Skin epidermis (tissue), 12 donors: Measurements from ENCODE around the gene CKLF.
A peak's percentile ranks its signal among the peaks of the same experiment; 100 is the strongest.
"Not testable (repeated sequence)": the region's sequence is repeated elsewhere in the genome, so short reads cannot be mapped to it uniquely, and the experiment has no call there.

Source experiments
- H3K27ac ChIP-seq, 21 experiments: fragments of 200-600 bp; sonication (generic) in 11 of 21; one replicate each; pipeline ENCODE4 v1.5.0; 2020; ENCODE audit warnings: mild to moderate bottlenecking in 3 of 21, inconsistent platforms in 2 of 21, moderate library complexity in 2 of 21
- H3K4me3 ChIP-seq, 7 experiments: fragments of 200-600 bp; sonication (generic) in 2 of 7; one replicate each; pipeline ENCODE4 v1.5.0; 2020; ENCODE audit warnings: inconsistent platforms in 2 of 7, mild to moderate bottlenecking in 2 of 7, moderate library complexity in 1 of 7

Gene CKLF

DNA sequence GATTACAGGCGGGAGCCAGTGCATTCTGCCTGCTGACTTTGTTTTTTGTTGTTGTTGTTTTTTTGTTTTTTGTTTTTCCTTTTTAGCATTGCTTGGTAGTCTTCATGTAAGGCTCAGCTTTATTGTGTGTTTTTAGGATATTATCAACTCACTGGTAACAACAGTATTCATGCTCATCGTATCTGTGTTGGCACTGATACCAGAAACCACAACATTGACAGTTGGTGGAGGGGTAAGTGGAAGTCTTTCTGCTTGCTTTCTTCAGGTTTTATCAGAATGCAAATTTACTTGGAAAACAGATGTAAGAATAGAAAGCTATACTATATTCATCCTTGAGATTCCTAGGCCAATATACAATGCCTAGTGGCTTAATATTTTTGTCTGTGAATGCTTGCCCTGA is 10.6 kb downstream of the CKLF start:
- Histone ChIP-seq H3K27ac (peak overlapping the region in 2 of 21 experiments; percentile 26), H3K4me3 (no peak overlapping the region)

DNA sequence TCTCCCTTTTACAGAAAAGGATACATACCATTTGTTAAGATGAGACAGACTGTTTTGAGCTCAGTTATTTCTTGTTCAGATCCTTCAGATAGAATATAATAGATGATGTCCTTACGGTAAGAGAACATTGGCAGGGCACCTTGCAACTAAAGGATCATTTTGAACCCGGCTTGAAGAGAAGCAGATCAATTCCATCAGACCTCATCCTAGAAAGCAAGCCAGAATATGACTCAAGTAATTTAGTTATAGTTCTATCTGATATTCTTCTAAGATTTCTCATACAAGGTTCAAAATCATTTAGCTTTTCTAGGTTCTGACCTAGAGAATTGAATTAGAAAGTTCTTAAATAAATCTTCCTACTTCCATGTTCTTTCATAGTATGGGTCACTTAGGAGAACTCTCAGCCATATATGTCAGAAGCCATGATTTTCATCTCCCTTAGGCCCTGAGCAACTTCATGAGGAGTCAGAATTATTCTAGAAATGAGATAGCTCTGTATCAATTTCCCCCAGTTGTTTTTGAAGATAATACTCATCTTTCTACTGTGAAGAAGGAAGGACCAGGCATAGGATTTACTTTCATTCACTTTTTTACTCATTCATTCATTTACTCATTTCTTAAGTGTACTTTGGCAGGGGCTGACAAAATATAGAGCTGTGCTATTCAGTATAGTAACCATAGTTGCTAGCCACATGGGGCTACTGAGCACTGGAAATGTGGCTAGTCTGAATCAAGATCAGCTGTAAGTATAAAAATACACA is 11.4 kb downstream of the CKLF start:
- Histone ChIP-seq H3K4me3 (no peak overlapping the region), H3K27ac (no peak overlapping the region)

DNA sequence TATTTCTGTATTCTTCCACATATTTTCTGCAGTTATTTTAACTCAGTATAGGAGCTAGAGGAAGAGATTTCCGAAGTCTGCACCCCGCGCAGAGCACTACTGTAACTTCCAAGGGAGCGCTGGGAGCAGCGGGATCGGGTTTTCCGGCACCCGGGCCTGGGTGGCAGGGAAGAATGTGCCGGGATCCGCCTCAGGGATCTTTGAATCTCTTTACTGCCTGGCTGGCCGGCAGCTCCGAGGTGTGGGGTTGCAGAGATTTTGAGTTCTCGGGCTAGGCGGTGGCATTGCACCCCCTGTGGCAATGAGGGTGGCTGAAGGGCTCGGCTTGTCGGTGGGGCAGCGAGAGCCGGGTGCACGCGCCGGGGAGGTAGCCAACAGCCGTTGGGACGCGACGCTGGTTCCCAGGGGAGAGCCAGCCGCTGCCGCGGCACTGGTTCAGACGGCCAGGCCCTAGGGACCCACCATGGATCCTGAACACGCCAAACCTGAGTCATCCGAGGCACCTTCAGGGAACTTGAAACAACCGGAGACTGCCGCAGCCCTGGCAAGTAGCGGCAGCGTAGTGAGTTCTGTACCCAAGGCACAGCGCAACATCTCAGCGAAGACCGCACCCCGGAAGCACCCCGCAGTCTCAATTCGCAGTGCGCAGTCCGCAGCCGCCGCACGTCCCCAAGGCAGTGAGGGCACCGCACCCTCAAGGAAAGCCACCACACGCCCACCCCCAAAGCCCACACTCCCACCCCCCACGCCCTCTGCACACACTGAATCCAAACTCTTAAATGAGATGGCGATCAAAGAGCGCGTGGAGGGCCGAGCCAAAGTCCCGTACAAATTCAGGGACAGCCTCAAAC is 13.9 kb downstream of the CKLF start, which contains the start of gene CMTM1:
Gene CMTM1 (plus strand): TSS at position 389 of the 851 bp plus-strand sequence. CDS start 75 bp downstream, at position 464.
- Histone ChIP-seq H3K4me3 (no peak within 1 kb of the TSS), H3K27ac (no peak within 1 kb of the TSS)

DNA sequence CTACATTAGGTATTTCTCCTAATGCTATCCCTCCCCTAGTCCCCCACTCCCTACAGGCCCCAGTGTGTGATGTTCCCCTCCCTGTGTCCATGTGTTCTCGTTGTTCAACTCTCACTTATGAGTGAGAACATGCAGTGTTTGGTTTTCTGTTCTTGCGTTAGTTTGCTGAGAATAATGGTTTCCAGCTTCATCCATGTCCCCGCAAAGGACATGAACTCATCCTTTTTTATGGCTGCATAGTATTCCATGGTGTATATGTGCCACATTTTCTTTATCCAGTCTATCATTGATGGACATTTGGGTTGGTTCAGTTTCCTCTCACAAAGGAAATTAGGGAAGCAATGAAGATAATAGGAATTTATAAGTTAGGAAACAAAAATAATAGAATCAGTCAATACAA is 14.9 kb downstream of the CKLF start:
- not testable (repeated sequence) for H3K4me3 ChIP-seq, H3K27ac ChIP-seq

DNA sequence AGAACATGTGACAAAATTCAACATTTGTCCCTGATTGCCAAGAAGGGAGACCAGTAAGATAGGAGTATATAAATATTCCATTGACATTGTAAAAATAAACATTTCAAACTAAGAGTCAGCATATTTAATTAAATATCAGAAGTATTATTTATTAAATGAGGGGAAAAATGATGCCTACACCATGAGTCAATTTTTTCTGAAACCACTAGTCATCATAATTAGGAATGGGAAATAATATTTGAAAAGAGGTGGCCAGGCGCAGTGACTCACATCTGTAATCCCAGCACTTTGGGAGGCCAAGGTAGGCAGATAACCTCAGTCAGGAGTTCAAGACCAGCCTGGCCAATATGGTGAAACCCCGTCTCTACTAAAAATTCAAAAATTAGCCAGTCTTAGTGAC is 16.0 kb downstream of the CKLF start:
- H3K4me3 ChIP-seq, result no peak overlapping the region

DNA sequence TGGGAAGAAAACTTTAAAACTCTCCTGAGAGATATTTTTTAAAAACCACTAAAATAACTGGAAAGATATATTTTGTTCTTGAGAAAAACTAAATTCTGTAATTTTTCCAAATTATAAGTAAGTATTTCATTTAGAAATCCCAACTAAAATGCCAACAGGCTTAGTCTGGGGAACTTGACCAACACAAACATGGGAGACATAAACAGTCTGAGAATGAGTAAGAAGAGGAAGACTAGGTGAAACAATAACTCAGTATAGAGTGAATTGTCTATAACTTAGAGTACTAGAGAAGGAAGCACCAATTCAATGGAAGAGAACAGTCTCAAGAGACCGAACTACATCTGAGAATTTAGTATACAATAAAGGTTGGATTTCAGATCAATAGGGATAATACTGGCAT is 16.8 kb downstream of the CKLF start:
- no peak overlapping the region for H3K4me3 ChIP-seq
- no peak overlapping the region for H3K27ac ChIP-seq

More for the DNA sequence above, 16.0 kb downstream of the CKLF start:
- H3K27ac ChIP-seq, result no peak overlapping the region

DNA sequence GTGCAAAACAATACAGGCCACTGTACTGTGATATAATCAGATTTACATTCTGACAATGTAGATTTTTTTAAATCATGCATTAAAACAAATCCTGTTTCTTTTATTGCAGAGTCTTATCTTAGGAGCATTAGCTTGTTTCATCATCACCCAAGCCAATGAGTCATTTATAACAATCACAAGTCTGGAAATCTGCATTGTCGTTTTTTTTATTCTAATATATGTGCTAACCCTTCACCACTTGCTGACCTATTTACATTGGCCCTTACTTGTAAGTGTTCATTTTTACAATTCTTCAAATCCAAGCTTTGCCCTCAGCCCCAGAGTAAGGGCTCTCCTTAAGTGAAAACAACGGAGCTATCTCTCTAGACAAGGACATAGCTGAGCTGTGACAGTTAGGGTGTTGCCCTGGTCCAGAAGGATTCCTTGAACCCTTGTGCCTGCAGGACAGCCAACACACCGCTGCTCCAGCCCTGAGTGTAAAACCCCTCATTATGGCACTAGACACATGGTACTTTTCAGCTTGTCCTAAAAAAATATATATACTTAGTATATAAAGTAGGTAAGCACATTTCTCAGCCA is 17.5 kb downstream of the CKLF start:
- no peak overlapping the region for H3K4me3 ChIP-seq

DNA sequence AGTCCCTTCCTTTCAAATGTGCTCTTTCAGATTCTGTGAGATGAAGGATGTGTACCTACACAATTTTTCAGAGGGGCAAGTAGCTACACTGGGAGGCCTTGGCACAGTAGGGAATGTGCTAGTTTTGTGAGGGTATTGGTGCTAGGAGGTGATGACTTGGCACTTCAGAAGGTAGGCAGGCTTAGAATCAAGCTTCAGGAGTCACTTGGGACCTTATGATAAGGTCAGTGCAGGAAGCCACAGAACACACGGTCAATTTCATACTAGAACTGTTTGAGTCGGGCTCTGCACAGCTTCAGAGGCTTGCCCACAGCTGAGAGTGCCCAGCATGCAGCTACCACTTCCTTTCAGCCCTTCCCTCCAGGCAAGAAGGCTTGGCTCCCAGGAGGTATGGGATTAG is 20.0 kb downstream of the CKLF start:
- H3K27ac ChIP-seq, result no peak overlapping the region
- no peak overlapping the region for H3K4me3 ChIP-seq

More for the DNA sequence above, 17.5 kb downstream of the CKLF start:
- no peak overlapping the region for H3K27ac ChIP-seq

DNA sequence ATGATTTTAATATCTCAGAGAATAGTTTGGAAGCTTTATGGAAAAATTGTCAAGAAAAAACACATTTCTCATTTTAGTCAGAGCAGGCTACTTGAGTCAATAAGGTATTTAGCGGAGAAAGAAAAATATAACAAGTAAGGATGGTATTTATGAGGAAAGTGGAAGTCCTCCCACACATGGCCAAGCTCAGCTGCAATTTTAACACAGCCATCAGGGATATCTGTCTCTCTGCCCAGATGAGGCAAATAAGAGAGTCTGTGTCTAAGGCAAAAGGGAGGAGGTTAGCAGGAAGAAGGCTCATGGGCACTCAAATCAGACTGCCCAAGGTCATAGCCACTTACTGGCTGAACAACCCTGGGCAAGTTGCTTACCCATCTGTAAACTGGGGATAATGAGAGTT is 21.7 kb downstream of the CKLF start:
- H3K4me3 ChIP-seq, result no peak overlapping the region
- H3K27ac ChIP-seq, result no peak overlapping the region

DNA sequence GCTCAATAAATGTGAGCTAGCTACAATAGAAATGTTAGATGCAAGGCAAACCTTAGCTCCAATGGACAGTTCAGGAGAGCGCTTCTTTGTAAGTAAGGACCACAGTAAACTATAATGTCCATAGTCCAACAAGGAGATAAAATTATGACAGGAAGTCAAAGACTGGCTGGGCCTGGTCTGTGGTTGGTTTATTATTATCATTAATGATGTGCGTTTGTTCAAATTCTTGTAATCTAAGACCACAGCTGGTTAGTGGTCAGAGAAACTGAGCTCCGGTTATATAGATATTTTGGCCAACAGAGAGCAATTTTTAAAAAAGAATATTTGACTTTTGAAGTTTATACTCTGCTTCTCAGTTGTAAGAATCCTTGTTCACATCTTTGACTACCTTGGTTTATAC is 22.2 kb downstream of the CKLF start:
- Histone ChIP-seq H3K4me3 (no peak overlapping the region), H3K27ac (no peak overlapping the region)

DNA sequence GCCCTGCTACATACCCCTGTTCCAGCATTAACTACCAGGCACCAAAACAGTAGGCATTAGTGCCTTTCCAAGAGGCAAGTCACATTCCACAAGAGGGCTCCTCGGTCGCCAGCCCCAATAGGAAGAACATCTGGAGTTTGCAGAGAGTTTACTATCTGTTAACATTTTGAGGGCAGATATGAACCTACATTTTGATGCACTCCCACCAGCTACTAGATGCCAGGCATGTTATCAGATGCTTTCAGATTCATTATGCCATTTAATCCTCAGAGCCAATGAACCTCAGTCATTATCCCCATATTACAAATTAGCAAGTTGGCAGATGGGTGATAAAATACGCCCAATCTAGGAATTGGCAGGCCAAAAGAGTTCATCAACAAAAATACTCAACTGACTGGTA is 22.7 kb downstream of the CKLF start:
- Histone ChIP-seq H3K4me3 (no peak overlapping the region), H3K27ac (no peak overlapping the region)

DNA sequence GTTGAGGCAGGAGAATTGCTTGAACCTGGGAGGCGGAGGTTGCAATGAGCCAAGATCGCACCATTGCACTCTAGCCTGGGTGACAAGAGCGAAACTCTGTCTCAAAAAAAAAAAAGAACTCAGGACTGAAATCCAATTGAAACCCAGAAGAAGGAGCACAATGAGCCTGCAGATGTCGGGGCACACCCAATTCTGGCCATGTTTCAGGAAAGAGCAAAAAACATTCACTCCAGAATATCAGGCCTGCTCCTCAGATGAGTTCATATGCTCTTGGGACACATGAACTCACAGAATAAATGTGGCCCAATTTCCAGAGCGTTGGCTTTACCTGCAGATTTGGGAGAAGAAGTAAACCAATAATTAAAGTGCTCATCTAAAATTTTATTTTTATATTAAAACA is 23.9 kb downstream of the CKLF start:
- Histone ChIP-seq H3K27ac (no peak overlapping the region), H3K4me3 (no peak overlapping the region)

DNA sequence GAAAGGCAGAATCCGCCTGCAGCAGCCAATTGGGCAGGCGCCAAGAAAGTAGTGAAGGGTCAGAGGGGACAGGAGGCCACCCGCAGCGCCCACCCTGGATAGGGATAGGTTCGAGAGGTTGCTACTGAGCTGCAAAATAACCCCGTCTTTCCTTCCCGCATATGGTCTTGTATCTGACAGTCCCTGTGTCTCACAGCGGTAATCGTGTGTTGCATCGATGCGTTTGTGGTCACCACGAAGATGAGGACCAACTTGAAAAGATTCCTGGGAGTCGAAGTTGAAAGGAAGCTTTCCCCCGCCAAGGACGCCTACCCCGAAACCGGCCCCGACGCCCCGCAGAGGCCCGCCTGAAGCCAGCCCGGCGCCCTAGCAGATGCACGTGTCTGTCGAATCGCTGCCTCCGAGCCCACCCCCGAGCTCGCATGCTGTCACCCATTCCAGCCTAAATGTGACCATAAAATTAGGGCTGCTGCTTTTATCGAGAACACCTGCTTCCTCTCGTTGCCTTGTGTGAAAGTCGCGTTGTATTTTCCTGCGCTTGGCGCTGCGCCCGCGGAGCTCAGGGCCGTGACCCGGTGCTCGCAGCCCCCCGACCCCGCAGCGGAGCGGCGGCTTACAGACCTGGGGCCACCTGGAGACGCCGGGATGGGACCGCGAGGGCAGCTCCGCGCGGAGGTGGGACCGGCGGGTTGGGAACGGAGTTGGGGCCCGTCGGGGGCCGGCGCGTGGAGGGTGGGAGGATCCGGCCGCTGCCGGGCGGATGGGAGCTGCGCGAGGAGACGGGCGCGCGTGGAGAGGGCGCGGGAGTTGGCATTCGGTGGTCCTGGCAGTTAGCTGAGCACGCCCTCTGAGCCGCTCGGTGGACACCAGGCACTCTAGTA is 26.5 kb downstream of the CKLF start, which contains the start of gene CMTM2:
Gene CMTM2 (plus strand): TSS at position 813 of the 881 bp plus-strand sequence. CDS start 145 bp downstream, outside the sequence.
- Histone ChIP-seq H3K4me3 (peak within 1 kb of the TSS in 4 of 7 experiments; percentile 7 to 37 (median 24)), H3K27ac (peak within 1 kb of the TSS in 1 of 21 experiments; percentile 13)

DNA sequence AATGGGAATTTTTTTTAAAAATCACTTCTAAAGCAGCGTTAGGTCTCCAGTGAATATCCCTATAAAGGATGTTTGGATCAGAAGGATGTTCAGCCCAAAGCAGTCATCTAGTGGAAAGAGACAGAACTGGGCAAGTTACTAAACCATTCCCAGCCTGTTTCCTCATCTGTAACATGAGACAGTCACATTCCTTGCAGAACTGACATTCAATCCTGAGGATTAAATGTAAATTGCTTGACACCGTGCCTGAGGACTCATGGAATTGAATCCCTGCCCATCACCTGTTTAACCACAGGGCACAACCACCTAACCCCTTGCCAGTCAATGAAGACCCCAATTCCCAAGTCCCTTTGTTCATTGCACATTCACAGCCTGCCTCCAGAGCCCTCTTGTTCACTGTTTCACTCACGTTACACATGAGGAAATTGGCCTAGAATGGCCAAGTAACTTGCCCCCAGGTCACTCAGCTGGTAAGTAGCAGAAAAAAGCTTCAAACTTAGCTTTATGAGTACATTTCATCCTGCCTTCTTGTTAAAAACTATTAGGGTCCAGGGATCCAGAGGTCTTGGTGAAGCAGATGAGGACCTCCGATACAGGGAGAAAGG is 28.3 kb downstream of the CKLF start:
- H3K4me3 ChIP-seq, result no peak overlapping the region
- H3K27ac ChIP-seq, result no peak overlapping the region

DNA sequence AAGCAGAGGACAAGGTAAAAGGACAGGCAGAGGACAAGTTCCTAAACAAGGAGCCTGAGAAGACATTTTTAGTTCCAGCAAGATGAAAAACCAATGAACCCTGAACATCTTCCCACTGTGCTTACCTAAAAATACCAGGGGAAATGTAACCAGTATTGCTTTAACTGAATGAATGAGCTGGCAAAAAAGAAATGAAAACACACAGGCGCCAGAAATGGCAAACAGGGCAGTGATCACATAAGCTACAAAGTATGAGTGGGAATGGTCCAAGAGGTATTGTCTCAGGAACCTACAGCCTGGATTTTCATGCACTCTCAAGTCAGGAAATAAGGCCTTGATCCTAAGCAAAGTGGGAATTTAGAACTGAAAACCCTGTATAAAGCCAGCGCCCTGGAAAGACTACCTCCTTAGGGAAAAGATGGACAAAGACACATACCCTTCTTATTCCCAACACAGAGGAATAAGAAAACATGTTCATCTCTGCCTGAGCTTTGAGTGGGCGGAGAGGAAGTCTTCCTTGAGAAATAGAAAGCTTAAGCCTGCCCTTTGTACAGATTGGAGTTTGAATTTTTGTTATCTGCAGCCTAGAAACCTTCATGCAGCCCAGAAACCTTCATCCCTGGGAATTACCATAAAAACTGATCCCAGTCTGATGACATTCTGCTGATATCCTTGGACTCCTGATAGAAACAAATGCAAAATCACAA is 29.0 kb downstream of the CKLF start:
- Histone ChIP-seq H3K27ac (no peak overlapping the region), H3K4me3 (no peak overlapping the region)

DNA sequence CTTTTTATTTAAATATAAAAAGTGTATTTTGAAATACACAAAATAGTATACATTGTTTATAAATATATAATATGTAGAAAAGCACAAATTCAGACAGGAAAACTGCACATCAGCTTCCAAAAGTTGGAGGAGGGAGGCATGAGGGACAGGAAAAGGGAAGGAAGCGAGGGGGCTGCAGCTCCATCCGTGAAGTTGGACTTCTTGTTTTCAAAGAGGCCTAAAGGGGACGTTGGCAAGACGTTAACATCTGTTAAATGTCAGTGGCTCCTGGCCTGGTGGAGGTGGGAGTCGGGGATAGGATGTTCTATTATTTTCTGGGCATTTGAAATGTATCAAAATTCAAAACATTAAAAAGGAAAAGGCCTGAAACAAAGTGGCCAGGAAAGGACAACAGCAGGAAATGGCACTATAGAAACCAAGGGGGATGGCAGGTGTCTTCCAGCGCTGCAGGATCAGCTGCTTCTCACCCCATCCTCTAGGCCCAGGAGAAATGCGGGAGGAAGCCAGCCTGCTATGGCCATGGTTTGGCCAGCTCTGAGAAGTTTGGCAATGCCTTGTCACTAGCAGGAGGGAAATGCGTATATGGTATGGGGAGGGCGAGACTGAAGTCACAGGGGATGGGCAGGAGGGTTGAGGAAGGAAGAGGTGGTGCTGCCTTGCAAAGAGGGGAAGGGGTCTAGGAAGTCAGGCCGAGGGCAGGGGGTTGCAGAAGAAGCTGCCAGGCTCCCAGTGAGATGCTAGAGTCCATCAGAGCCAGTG is 33.3 kb downstream of the CKLF start:
- Histone ChIP-seq H3K4me3 (no peak overlapping the region), H3K27ac (peak overlapping the region in 2 of 21 experiments; percentile 23 to 30)

DNA sequence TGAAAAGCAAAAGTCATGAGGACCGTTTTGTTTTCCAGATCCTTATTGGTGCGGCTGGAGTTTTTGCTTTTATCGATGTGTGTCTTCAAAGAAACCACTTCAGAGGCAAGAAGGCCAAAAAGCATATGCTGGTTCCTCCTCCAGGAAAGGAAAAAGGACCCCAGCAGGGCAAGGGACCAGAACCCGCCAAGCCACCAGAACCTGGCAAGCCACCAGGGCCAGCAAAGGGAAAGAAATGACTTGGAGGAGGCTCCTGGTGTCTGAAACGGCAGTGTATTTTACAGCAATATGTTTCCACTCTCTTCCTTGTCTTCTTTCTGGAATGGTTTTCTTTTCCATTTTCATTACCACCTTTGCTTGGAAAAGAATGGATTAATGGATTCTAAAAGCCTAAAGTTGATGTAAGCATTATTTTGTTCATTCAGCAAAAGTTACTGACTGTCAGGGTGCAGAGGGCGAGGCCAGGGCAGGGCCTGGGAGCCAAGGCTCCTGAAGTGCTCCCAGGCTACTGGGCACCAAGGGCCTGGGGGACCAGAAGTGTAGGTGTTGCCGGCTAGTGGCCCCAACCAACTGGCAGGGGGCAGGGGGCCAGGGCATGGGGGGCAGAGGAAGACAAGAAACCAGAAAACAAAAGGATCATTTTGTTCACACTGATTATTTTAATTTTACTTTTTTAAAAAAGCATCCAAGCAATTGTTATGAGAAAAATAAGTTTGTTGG is 35.7 kb downstream of the CKLF start:
- no peak overlapping the region for H3K4me3 ChIP-seq
- H3K27ac ChIP-seq, result no peak overlapping the region
